PC-3 (cell line): ENCODE measurements around the gene CAND2. TPM values are rescaled to one million over a fixed set of nuclear protein-coding genes. Genes with fewer than 3 reads are reported as not detected.

Source experiments
- ATAC-seq: fragments of 200-7000 bp; cut with Tn5 transposase; 2 replicates; pipeline ENCODE4 v1.9.1; 2020; ENCODE audit warnings: mild to moderate bottlenecking, moderate library complexity
- BruUV-seq: library from RNA; stranded (reverse); fragments of 400-500 nt; replicated peaks from 2 replicates; lab custom pipeline; 2021; lab: Mats Ljungman, UMichigan
- CTCF ChIA-PET: fragments of 300-600 bp; sonication (Branson Sonifier 250); formaldehyde crosslinking; loops from one replicate; lab custom pipeline; 2022; ENCODE audit warnings: antibody characterized with exemption; lab: Charles Lee
- POLR2A ChIA-PET: fragments of 300-600 bp; sonication (Branson Sonifier 250); formaldehyde crosslinking; loops from one replicate; lab custom pipeline; 2022; ENCODE audit warnings: antibody characterized with exemption; ENCODE audit not compliant: unreplicated experiment; lab: Charles Lee
- DNase-seq: peaks from one replicate; pipeline ENCODE4 v3.0.0-alpha.2; 2015
- H2AFZ ChIP-seq: fragments of 300-600 bp; sonication (generic); 2 replicates; pipeline ENCODE4 v1.6.0; 2016; ENCODE audit warnings: antibody characterized with exemption, low read length
- H3F3A ChIP-seq: fragments of 300-600 bp; sonication (generic); one replicate; pipeline ENCODE4 v1.6.0; 2017; ENCODE audit warnings: antibody characterized with exemption, low read length, control low read depth, mild to moderate bottlenecking; ENCODE audit not compliant: unreplicated experiment
- H3K27ac ChIP-seq: fragments of 300-600 bp; sonication (generic); 2 replicates; pipeline ENCODE4 v1.5.1; 2016; ENCODE audit warnings: mild to moderate bottlenecking, low read length
- H3K27me3 ChIP-seq: fragments of 300-600 bp; sonication (generic); 2 replicates; pipeline ENCODE4 v1.6.1; 2016; ENCODE audit warnings: low read length, mixed read lengths
- H3K36me3 ChIP-seq: fragments of 300-600 bp; sonication (generic); 2 replicates; pipeline ENCODE4 v1.6.1; 2016; ENCODE audit warnings: low read depth, mixed run types, low read length, mixed read lengths
- H3K4me1 ChIP-seq: fragments of 300-600 bp; sonication (generic); 2 replicates; pipeline ENCODE4 v1.5.1; 2016; ENCODE audit warnings: low read length; ENCODE audit not compliant: insufficient read depth
- H3K4me2 ChIP-seq: fragments of 300-600 bp; sonication (generic); 2 replicates; pipeline ENCODE4 v1.6.0; 2016; ENCODE audit warnings: low read length
- H3K4me3 ChIP-seq: fragments of 300-600 bp; sonication (generic); 2 replicates; pipeline ENCODE4 v1.5.1; 2016; ENCODE audit warnings: mild to moderate bottlenecking, low read length, mixed read lengths
- H3K79me2 ChIP-seq: fragments of 300-600 bp; sonication (generic); 2 replicates; pipeline ENCODE4 v1.6.1; 2017; ENCODE audit warnings: low read length, mixed read lengths
- H3K9ac ChIP-seq: fragments of 300-600 bp; sonication (generic); 2 replicates; pipeline ENCODE4 v1.6.0; 2016; ENCODE audit warnings: mild to moderate bottlenecking, low read length
- H3K9me2 ChIP-seq: fragments of 300-600 bp; sonication (generic); replicated peaks from 2 replicates; pipeline ENCODE4 v1.6.1; 2016; ENCODE audit warnings: mixed run types, low read length, mixed read lengths
- H3K9me3 ChIP-seq: fragments of 300-600 bp; sonication (generic); 2 replicates; pipeline ENCODE4 v1.6.1; 2016; ENCODE audit warnings: low read length, mixed read lengths
- H4K20me1 ChIP-seq: fragments of 300-600 bp; sonication (generic); 2 replicates; pipeline ENCODE4 v1.6.1; 2016; ENCODE audit warnings: low read length, mixed read lengths
- CTCF ChIP-seq: fragments of 300-600 bp; sonication (generic); conservative IDR thresholded peaks from 2 replicates; pipeline ENCODE4 v1.5.1; 2017; ENCODE audit warnings: antibody characterized with exemption, low read depth, mild to moderate bottlenecking, low read length
- EZH2 ChIP-seq: fragments of 300-600 bp; sonication (generic); IDR thresholded peaks from one replicate; pipeline ENCODE4 v1.6.1; 2017; ENCODE audit warnings: antibody characterized with exemption, mild to moderate bottlenecking, low read length; ENCODE audit not compliant: unreplicated experiment
- EZH2phosphoT487 ChIP-seq: fragments of 300-600 bp; sonication (generic); IDR thresholded peaks from 2 replicates; pipeline ENCODE4 v1.6.1; 2018; ENCODE audit warnings: mild to moderate bottlenecking, antibody characterized with exemption, low read length, borderline replicate concordance
- intact Hi-C: fragments of 100-400 bp; cut with micrococcal nuclease; formaldehyde crosslinking; loops from 2 replicates; pipeline ENCODE4 v1.9.0; 2023
- total RNA-seq: library from RNA; depleted of rRNA; stranded (reverse); fragments of >200 nt; gene quantifications from 2 replicates; pipeline ENCODE4 v1.2.3, GENCODE V29; 2014

Gene CAND2
- total RNA-seq, 1 experiment from 2014 or later, result 4.8 TPM

GRCh38 chr3:12773030-12773709 is 23.3 kb upstream of the CAND2 start:
- ChIA-PET POLR2A (no interaction called here), CTCF (no interaction called here)

GRCh38 chr3:12773710-12774086 is 22.8 kb upstream of the CAND2 start:
- Histone ChIP-seq H3K4me1 (no peaks in the 10 kb centered on the region), H3F3A (no peaks in the 10 kb centered on the region), H3K9me3 (no peaks in the 10 kb centered on the region), H3K79me2 (no peaks in the 10 kb centered on the region), H3K27ac (no peak overlapping the region), H3K4me3 (no peak overlapping the region), H3K27me3 (no peaks in the 10 kb centered on the region), H3K9ac (no peak overlapping the region), H4K20me1 (no peaks in the 10 kb centered on the region), H3K4me2 (no peak overlapping the region), H3K36me3 (no peaks in the 10 kb centered on the region), H2AFZ (no peak overlapping the region), H3K9me2 (no peaks in the 10 kb centered on the region)
- ATAC-seq, result no peak
- CTCF ChIA-PET, result no interaction called here
- POLR2A ChIA-PET, result no interaction called here
- BruUV-seq, result no TSS peak
- intact Hi-C loops, result no loop called here
- TF ChIP-seq CTCF (no peak), EZH2 (no peak), EZH2phosphoT487 (no peak)
- no peak for DNase-seq

More at GRCh38 chr3:12773030-12773709, 23.3 kb upstream of the CAND2 start:
- H3K4me3 ChIP-seq, result no peak overlapping the region
- no peak overlapping the region for H3K4me2 ChIP-seq
- DNase-seq (no peak), ATAC-seq (no peak)
- no peaks in the 10 kb centered on the region for H3K27me3 ChIP-seq
- no peaks in the 10 kb centered on the region for H3K9me3 ChIP-seq
- H3K36me3 ChIP-seq, result no peaks in the 10 kb centered on the region
- TF ChIP-seq EZH2phosphoT487, result no peak
- TF ChIP-seq CTCF, result no peak
- TF ChIP-seq EZH2, result no peak
- intact Hi-C loops, result no loop called here
- no peaks in the 10 kb centered on the region for H3K9me2 ChIP-seq
- H3K27ac ChIP-seq, result no peak overlapping the region
- H3K79me2 ChIP-seq, result no peaks in the 10 kb centered on the region
- no peaks in the 10 kb centered on the region for H4K20me1 ChIP-seq
- no peak overlapping the region for H2AFZ ChIP-seq
- H3F3A ChIP-seq, result no peaks in the 10 kb centered on the region
- BruUV-seq, result no TSS peak
- H3K9ac ChIP-seq, result no peak overlapping the region
- no peaks in the 10 kb centered on the region for H3K4me1 ChIP-seq

GRCh38 chr3:12774619-12775018 is 21.9 kb upstream of the CAND2 start:
- Histone ChIP-seq H3K27me3 (no peaks in the 10 kb centered on the region), H3F3A (no peaks in the 10 kb centered on the region), H3K79me2 (no peaks in the 10 kb centered on the region), H3K4me2 (no peak overlapping the region), H3K4me1 (no peaks in the 10 kb centered on the region), H3K9me3 (no peaks in the 10 kb centered on the region), H3K36me3 (no peaks in the 10 kb centered on the region), H3K9ac (no peak overlapping the region), H3K9me2 (no peaks in the 10 kb centered on the region), H4K20me1 (no peaks in the 10 kb centered on the region), H3K4me3 (no peak overlapping the region), H2AFZ (no peak overlapping the region), H3K27ac (no peak overlapping the region)
- POLR2A ChIA-PET, result no interaction called here
- ATAC-seq (no peak), DNase-seq (no peak)
- CTCF ChIA-PET, result no interaction called here
- intact Hi-C loops, result no loop called here
- TF ChIP-seq EZH2phosphoT487 (no peak), CTCF (no peak), EZH2 (no peak)
- BruUV-seq, result no TSS peak
